WI38 (cell line): Measurements from ENCODE around the gene ELF3.

Source experiments
- H3K4me3 ChIP-seq: 2 replicates; pipeline ENCODE4 v1.5.1; 2011; ENCODE audit warnings: low read depth, mild to moderate bottlenecking, control low read depth, low read length
- CTCF ChIP-seq: IDR thresholded peaks from 2 replicates; pipeline ENCODE4 v1.5.1; 2012; ENCODE audit warnings: low read depth, mild to moderate bottlenecking, control low read depth, low read length

The ELF3 gene

GRCh38 chr1:202009326-202010179, 834 bp upstream of the ELF3 start:
- TF ChIP-seq CTCF = peak; percentile 64
- no peak overlapping the region for H3K4me3 ChIP-seq

- no peak for TF ChIP-seq CTCF
- H3K4me3 ChIP-seq = no peak overlapping the region
Measured at GRCh38 chr1:202011994-202012393, 1.6 kb downstream of the ELF3 start.

- TF ChIP-seq CTCF = no peak
- no peak overlapping the region for H3K4me3 ChIP-seq
Measured at GRCh38 chr1:202012544-202013478, 2.4 kb downstream of the ELF3 start.

GRCh38 chr1:202013603-202014002, 3.2 kb downstream of the ELF3 start:
- no peak overlapping the region for H3K4me3 ChIP-seq
- no peak for TF ChIP-seq CTCF

GRCh38 chr1:202014060-202014459, 3.7 kb downstream of the ELF3 start:
- TF ChIP-seq CTCF = no peak
- no peak overlapping the region for H3K4me3 ChIP-seq

- no peak overlapping the region for H3K4me3 ChIP-seq
- TF ChIP-seq CTCF = no peak
Measured at GRCh38 chr1:202014915-202015661, 4.7 kb downstream of the ELF3 start.
